ENCODE results near the gene TMOD3. TPM values are rescaled to one million over a fixed set of nuclear protein-coding genes. Genes with fewer than 3 reads are reported as not detected.

The TMOD3 gene
- total RNA-seq, 1 donor from 2014 or later = 34.5 TPM

DNA sequence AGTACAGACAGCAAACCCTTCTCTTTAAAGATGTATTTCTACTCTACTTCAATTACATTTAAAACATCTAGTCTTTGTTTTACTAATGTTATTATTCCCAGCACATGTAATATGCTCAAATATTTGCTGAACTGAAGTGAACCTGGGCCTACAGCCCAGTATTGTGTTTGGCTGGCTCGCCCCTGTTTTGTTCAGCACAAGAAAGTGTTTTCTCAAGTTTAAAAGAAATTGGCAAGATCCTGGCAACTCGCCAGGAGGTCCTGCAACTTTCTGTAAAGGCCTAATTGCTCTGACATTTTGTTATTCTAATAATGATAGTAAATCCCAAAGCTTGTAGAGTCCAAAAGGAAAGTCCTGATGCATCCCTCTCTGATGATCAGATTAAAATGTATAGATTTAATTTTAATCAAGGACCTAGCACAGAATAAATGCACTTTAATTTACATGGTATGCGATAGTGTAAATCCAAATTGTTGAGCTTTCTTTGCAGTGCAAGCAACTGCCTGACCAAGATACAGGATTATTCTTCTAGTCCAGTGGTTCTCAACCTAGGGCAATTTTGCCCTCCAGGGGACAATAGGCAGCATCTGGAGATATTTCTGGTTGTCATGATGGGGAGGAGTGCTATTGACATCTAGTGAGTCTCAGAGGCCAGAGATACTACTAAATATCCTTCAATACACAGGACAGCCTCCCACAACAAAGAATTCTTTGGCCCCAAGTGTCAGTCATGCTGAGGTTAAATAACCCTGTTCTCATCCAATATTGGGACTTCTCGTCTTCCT, 35.7 kb upstream of the TMOD3 start:
- TF ChIP-seq, protein P1, sequence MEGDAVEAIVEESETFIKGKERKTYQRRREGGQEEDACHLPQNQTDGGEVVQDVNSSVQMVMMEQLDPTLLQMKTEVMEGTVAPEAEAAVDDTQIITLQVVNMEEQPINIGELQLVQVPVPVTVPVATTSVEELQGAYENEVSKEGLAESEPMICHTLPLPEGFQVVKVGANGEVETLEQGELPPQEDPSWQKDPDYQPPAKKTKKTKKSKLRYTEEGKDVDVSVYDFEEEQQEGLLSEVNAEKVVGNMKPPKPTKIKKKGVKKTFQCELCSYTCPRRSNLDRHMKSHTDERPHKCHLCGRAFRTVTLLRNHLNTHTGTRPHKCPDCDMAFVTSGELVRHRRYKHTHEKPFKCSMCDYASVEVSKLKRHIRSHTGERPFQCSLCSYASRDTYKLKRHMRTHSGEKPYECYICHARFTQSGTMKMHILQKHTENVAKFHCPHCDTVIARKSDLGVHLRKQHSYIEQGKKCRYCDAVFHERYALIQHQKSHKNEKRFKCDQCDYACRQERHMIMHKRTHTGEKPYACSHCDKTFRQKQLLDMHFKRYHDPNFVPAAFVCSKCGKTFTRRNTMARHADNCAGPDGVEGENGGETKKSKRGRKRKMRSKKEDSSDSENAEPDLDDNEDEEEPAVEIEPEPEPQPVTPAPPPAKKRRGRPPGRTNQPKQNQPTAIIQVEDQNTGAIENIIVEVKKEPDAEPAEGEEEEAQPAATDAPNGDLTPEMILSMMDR (IDR thresholded peaks at IDR 0.05; ENCODE audit: insufficient read depth, low read length, poor library complexity, severe bottlenecking) = no peak
- no peak overlapping the region for H3K4me3 ChIP-seq (ENCODE audit: low read depth, low read length)
- H3K27me3 ChIP-seq (ENCODE audit: control insufficient read depth, insufficient read depth, low read length) = no peaks in the 10 kb centered on the region
- H3K36me3 ChIP-seq (ENCODE audit: control insufficient read depth, insufficient read depth, low read length) = no peaks in the 10 kb centered on the region
- DNase-seq (ENCODE audit: low read depth) = no peak

DNA sequence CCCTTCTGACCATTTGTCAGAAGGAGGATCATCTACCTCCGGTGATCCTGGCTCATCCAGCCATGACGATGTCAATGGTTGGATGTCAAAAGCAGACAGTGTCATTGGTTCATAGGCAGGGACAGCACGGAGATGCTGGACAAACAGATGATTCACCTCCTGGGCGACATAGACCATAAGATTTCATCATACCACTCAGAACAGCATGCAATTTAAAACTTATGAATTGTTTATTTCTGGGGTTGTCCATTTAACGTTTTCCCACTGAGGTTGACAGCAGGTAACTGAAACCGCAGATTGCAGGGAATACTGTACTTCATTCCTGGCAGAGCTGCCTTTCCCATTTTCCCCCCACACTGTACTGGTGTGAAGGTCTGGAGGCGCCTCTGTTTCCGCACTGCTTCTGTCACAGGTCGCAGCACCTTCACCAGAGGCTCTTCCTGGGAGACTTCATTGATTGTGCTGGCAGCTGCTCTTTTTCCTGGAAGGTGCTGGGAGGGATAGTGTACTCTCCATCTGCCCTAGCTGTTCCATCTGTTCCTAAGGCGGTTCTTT, 32.5 kb upstream of the TMOD3 start:
- Histone ChIP-seq H3K27me3 (ENCODE audit: control insufficient read depth, insufficient read depth, low read length) (no peaks in the 10 kb centered on the region), H3K4me3 (ENCODE audit: low read depth, low read length) (no peak overlapping the region), H3K36me3 (ENCODE audit: control insufficient read depth, insufficient read depth, low read length) (no peaks in the 10 kb centered on the region)
- DNase-seq (ENCODE audit: low read depth) = no peak
- TF ChIP-seq, protein P1 (IDR thresholded peaks at IDR 0.05; ENCODE audit: insufficient read depth, low read length, poor library complexity, severe bottlenecking) = no peak

DNA sequence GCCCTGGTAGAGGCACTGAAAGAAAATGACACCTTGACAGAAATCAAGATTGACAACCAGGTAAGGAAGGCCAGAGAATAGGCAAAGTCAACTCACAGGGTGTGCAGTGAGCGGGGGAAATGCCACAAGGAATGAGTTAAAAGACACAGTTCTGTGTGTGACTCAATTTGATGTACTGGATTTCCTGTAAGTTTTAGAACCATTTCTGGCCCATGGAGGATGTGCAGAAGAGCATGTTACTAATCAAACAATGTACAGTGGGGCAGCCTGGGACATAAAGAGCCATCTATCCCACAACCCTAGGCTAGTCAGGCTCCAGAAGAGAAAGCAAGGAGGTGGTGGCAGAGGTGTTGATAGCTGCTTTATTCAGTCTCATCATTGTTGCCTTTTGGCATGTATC, 31.2 kb upstream of the TMOD3 start:
- no peak for DNase-seq (ENCODE audit: low read depth)
- no peaks in the 10 kb centered on the region for H3K27me3 ChIP-seq (ENCODE audit: control insufficient read depth, insufficient read depth, low read length)
- H3K36me3 ChIP-seq (ENCODE audit: control insufficient read depth, insufficient read depth, low read length) = no peaks in the 10 kb centered on the region
- no peak overlapping the region for H3K4me3 ChIP-seq (ENCODE audit: low read depth, low read length)
- TF ChIP-seq, protein P1 (IDR thresholded peaks at IDR 0.05; ENCODE audit: insufficient read depth, low read length, poor library complexity, severe bottlenecking) = no peak

DNA sequence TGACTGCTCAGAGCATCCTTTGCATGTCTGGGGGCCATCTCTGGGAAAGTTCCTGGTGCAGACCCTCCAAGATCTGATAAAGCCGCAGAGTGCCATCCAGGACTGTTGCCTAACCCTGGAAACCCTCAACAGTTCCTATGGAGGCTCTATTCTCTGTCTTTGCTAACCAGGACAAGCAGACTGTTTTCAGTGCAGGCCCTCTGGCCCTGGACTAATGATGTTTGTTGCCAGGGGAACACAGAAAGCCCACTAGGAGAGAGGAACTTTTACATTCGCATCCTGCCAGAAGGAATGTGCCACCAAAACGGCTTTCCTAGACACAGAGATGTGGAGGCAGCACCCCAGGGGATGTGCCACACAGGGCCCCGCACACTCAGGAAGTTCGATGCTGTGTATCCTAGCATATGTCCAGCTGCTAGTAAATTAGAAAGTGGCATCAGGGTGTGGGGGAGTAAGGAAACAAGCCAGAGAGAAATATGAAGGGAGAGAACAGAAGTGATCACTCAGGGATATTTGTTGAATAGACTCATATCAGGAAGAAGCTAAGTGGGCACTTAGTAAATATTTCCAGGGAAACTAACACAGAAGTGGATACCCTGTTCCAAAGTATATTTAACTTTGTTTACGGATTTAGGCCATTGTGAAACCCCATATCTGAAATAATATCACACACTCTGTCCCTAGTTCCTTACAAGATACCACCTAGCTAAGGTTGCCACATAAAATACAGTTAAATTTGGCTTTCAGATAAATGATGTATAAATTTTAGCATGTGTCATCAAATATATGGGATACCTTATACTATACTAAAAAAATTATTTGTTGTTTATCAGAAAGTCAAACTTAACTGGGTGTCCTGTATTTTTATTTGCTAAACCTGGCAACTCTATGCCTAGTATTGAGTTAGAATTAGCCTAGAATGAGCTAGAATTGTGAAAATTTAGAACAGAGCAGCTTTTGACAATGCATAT, 29.9 kb upstream of the TMOD3 start:
- DNase-seq (ENCODE audit: low read depth) = no peak
- Histone ChIP-seq H3K27me3 (ENCODE audit: control insufficient read depth, insufficient read depth, low read length) (no peaks in the 10 kb centered on the region), H3K36me3 (ENCODE audit: control insufficient read depth, insufficient read depth, low read length) (no peaks in the 10 kb centered on the region), H3K4me3 (ENCODE audit: low read depth, low read length) (no peak overlapping the region)
- TF ChIP-seq, protein P1 (IDR thresholded peaks at IDR 0.05; ENCODE audit: insufficient read depth, low read length, poor library complexity, severe bottlenecking) = no peak

DNA sequence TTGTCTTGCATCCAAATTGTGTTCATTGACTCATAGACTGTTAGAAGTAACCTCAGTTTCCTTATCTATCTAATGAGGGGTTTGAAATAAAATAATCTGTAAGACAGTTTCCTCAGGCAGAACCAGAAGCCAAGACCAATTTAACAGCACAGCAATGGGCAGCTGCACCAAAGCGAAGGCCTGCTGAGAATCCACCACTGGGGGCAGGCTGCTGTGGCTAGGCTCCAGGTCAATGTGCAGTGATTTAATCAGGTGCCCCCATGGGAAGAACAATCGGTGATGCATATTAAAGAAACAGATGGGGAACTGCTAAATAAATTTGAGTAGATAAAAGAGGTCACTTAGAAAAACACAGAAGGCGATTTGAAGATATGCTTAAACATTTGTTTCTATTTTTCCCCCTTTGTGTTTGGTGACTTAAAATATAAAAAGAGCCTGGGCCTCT, 28.0 kb upstream of the TMOD3 start:
- no peak for DNase-seq (ENCODE audit: low read depth)

More for the DNA sequence above, 28.0 kb upstream of the TMOD3 start:
- Histone ChIP-seq H3K4me3 (ENCODE audit: low read depth, low read length) (no peak overlapping the region), H3K36me3 (ENCODE audit: control insufficient read depth, insufficient read depth, low read length) (no peaks in the 10 kb centered on the region), H3K27me3 (ENCODE audit: control insufficient read depth, insufficient read depth, low read length) (no peaks in the 10 kb centered on the region)
- TF ChIP-seq, protein P1 (IDR thresholded peaks at IDR 0.05; ENCODE audit: insufficient read depth, low read length, poor library complexity, severe bottlenecking) = peak; percentile 74
